ENCODE measurements around the gene TGIF1.

TGIF1 gene

GRCh38 chr18:3429121-3429520, 20.9 kb upstream of the TGIF1 start:
- in situ Hi-C loops (cut with MboI; ENCODE audit: low sequenced_read_pairs) = no loop called here

GRCh38 chr18:3434685-3435084, 15.3 kb upstream of the TGIF1 start:
- in situ Hi-C loops (cut with MboI; ENCODE audit: low sequenced_read_pairs) = no loop called here

GRCh38 chr18:3440341-3440740, 9.6 kb upstream of the TGIF1 start:
- in situ Hi-C loops (cut with MboI; ENCODE audit: low sequenced_read_pairs) = no loop called here

GRCh38 chr18:3441290-3441689, 8.7 kb upstream of the TGIF1 start:
- in situ Hi-C loops (cut with MboI; ENCODE audit: low sequenced_read_pairs) = no loop called here

- in situ Hi-C loops (cut with MboI; ENCODE audit: low sequenced_read_pairs) = no loop called here
These were observed 7.1 kb upstream of the TGIF1 start for GRCh38 chr18:3442919-3443318.

- in situ Hi-C loops (cut with MboI; ENCODE audit: low sequenced_read_pairs) = no loop called here
These were observed 5.7 kb upstream of the TGIF1 start for GRCh38 chr18:3444296-3444695.

GRCh38 chr18:3444954-3445353, 5.0 kb upstream of the TGIF1 start:
- in situ Hi-C loops (cut with MboI; ENCODE audit: low sequenced_read_pairs) = no loop called here

GRCh38 chr18:3447068-3447894, 2.7 kb upstream of the TGIF1 start:
- in situ Hi-C loops (cut with MboI; ENCODE audit: low sequenced_read_pairs) = no loop called here

- in situ Hi-C loops (cut with MboI; ENCODE audit: low sequenced_read_pairs) = no loop called here
These were observed 1.8 kb upstream of the TGIF1 start for GRCh38 chr18:3447895-3448837.

- in situ Hi-C loops (cut with MboI; ENCODE audit: low sequenced_read_pairs) = no loop called here
These were observed 997 bp upstream of the TGIF1 start for GRCh38 chr18:3448838-3449511.

GRCh38 chr18:3449512-3450011, 410 bp upstream of the TGIF1 start:
- in situ Hi-C loops (cut with MboI; ENCODE audit: low sequenced_read_pairs) = loop anchor here (10.0 to 25.0 kb wide), 2 partner anchors 155 to 213 kb away; no protein-coding TSS in a partner anchor

- in situ Hi-C loops (cut with MboI; ENCODE audit: low sequenced_read_pairs) = loop anchor here (10.0 to 25.0 kb wide), 2 partner anchors 156 to 212 kb away; no protein-coding TSS in a partner anchor
These were observed 819 bp downstream of the TGIF1 start for GRCh38 chr18:3450799-3451182.

- in situ Hi-C loops (cut with MboI; ENCODE audit: low sequenced_read_pairs) = loop anchor here (10.0 to 25.0 kb wide), 2 partner anchors 157 to 211 kb away; no protein-coding TSS in a partner anchor
These were observed 1.4 kb downstream of the TGIF1 start for GRCh38 chr18:3451183-3451988.

- in situ Hi-C loops (cut with MboI; ENCODE audit: low sequenced_read_pairs) = loop anchor here (10.0 to 25.0 kb wide), 2 partner anchors 157 to 210 kb away; no protein-coding TSS in a partner anchor
These were observed 2.2 kb downstream of the TGIF1 start for GRCh38 chr18:3451989-3452749.

- in situ Hi-C loops (cut with MboI; ENCODE audit: low sequenced_read_pairs) = loop anchor here (10.0 to 25.0 kb wide), 2 partner anchors 158 to 209 kb away; no protein-coding TSS in a partner anchor
These were observed 3.0 kb downstream of the TGIF1 start for GRCh38 chr18:3452750-3453539.

- in situ Hi-C loops (cut with MboI; ENCODE audit: low sequenced_read_pairs) = loop anchor here (10.0 to 25.0 kb wide), 2 partner anchors 159 to 209 kb away; no protein-coding TSS in a partner anchor
These were observed 3.8 kb downstream of the TGIF1 start for GRCh38 chr18:3453540-3454364.

Data from HL-60/S4 treated with phorbol 12-myristate 13-acetate at 8.2 ng/mL for 4 days and 3 days (cell line).